H9 (cell line): Measurements from ENCODE around the gene PLEKHF1. TPM values are rescaled to one million over a fixed set of nuclear protein-coding genes. Genes with fewer than 3 reads are reported as not detected.

Experiments used
- DNase-seq: peaks from one replicate; pipeline ENCODE4 v3.0.0-alpha.2; 2017
- H2AFZ ChIP-seq: one replicate; pipeline ENCODE4 v1.6.1; 2013; ENCODE audit warnings: mild to moderate bottlenecking, low read length, control low read depth, moderate library complexity
- H2AK5ac ChIP-seq: 2 replicates; pipeline ENCODE4 v1.6.1; 2013; ENCODE audit warnings: low read length, control low read depth, mixed read lengths; ENCODE audit not compliant: insufficient read length
- H2BK120ac ChIP-seq: one replicate; pipeline ENCODE4 v1.6.1; 2013; ENCODE audit warnings: low read depth, mild to moderate bottlenecking, low read length, control low read depth, inconsistent platforms; ENCODE audit not compliant: poor library complexity, severe bottlenecking
- H2BK12ac ChIP-seq: 2 replicates; pipeline ENCODE4 v1.6.1; 2013; ENCODE audit warnings: low read length, control low read depth, mixed read lengths, low read depth; ENCODE audit not compliant: insufficient read length
- H2BK15ac ChIP-seq: 2 replicates; pipeline ENCODE4 v1.6.1; 2013; ENCODE audit warnings: low read depth, low read length, control low read depth
- H2BK20ac ChIP-seq: one replicate; pipeline ENCODE4 v1.6.1; 2013; ENCODE audit warnings: low read depth, mild to moderate bottlenecking, low read length, control low read depth, inconsistent platforms; ENCODE audit not compliant: poor library complexity, severe bottlenecking
- H2BK5ac ChIP-seq: 2 replicates; pipeline ENCODE4 v1.6.1; 2013; ENCODE audit warnings: low read length, control low read depth, mixed read lengths; ENCODE audit not compliant: insufficient read length
- H3K14ac ChIP-seq: 2 replicates; pipeline ENCODE4 v1.6.1; 2013; ENCODE audit warnings: low read length, control low read depth; ENCODE audit not compliant: insufficient read depth
- H3K18ac ChIP-seq: 2 replicates; pipeline ENCODE4 v1.6.1; 2013; ENCODE audit warnings: low read depth, mild to moderate bottlenecking, mixed read lengths, low read length, control low read depth; ENCODE audit not compliant: insufficient read length
- H3K23ac ChIP-seq: 2 replicates; pipeline ENCODE4 v1.6.1; 2013; ENCODE audit warnings: low read length, control low read depth, mixed read lengths, low read depth; ENCODE audit not compliant: insufficient read length
- H3K23me2 ChIP-seq: 2 replicates; pipeline ENCODE4 v1.6.1; 2013; ENCODE audit warnings: low read depth, mild to moderate bottlenecking, mixed read lengths, low read length, control low read depth; ENCODE audit not compliant: insufficient read length, poor library complexity, severe bottlenecking
- H3K27ac ChIP-seq: 2 replicates; pipeline ENCODE4 v1.5.1; 2013; ENCODE audit warnings: low read length, control low read depth, mixed read lengths, low read depth; ENCODE audit not compliant: insufficient read length
- H3K27me3 ChIP-seq: 2 replicates; pipeline ENCODE4 v1.6.1; 2013; ENCODE audit warnings: low read length, control low read depth, inconsistent platforms; ENCODE audit not compliant: insufficient read depth
- H3K4ac ChIP-seq: 2 replicates; pipeline ENCODE4 v1.6.1; 2013; ENCODE audit warnings: low read depth, mild to moderate bottlenecking, control low read depth, inconsistent platforms, low read length, moderate library complexity
- H3K4me1 ChIP-seq: 2 replicates; pipeline ENCODE4 v1.6.1; 2013; ENCODE audit warnings: low read length, control low read depth, inconsistent platforms; ENCODE audit not compliant: insufficient read depth
- H3K4me2 ChIP-seq: 2 replicates; pipeline ENCODE4 v1.6.1; 2013; ENCODE audit warnings: low read length, control low read depth, mixed read lengths; ENCODE audit not compliant: insufficient read length, insufficient read depth
- H3K56ac ChIP-seq: 2 replicates; pipeline ENCODE4 v1.6.1; 2013; ENCODE audit warnings: low read depth, mild to moderate bottlenecking, mixed read lengths, low read length, control low read depth; ENCODE audit not compliant: insufficient read length
- H3K79me1 ChIP-seq: 2 replicates; pipeline ENCODE4 v1.6.1; 2013; ENCODE audit warnings: low read depth, mild to moderate bottlenecking, moderate library complexity, low read length, control low read depth, inconsistent platforms; ENCODE audit not compliant: insufficient read depth, poor library complexity, severe bottlenecking
- H3K79me2 ChIP-seq: 2 replicates; pipeline ENCODE4 v1.6.1; 2013; ENCODE audit warnings: low read length, control low read depth, inconsistent platforms; ENCODE audit not compliant: insufficient read depth
- H3K9ac ChIP-seq: 2 replicates; pipeline ENCODE4 v1.6.1; 2013; ENCODE audit warnings: low read length, control low read depth, mixed read lengths; ENCODE audit not compliant: insufficient read length; ENCODE audit errors: extremely low read depth
- H3K9me3 ChIP-seq: one replicate; pipeline ENCODE4 v1.6.1; 2013; ENCODE audit warnings: low read depth, low read length, inconsistent platforms; ENCODE audit not compliant: control insufficient read depth
- H3T11ph ChIP-seq: one replicate; pipeline ENCODE4 v1.6.1; 2013; ENCODE audit warnings: mild to moderate bottlenecking, low read length, control low read depth, inconsistent platforms
- H4K20me1 ChIP-seq: one replicate; pipeline ENCODE4 v1.6.1; 2013; ENCODE audit not compliant: control insufficient read depth, insufficient read length, insufficient read depth
- H4K5ac ChIP-seq: 2 replicates; pipeline ENCODE4 v1.6.1; 2013; ENCODE audit warnings: low read depth, mild to moderate bottlenecking, mixed read lengths, low read length, control low read depth; ENCODE audit not compliant: insufficient read length
- H4K8ac ChIP-seq: replicated peaks from 2 replicates; pipeline ENCODE4 v1.6.1; 2013; ENCODE audit warnings: low read length, control low read depth, mixed read lengths, low read depth; ENCODE audit not compliant: insufficient read length
- H4K91ac ChIP-seq: 2 replicates; pipeline ENCODE4 v1.6.1; 2013; ENCODE audit warnings: low read depth, mild to moderate bottlenecking, moderate library complexity, mixed read lengths, low read length, control low read depth; ENCODE audit not compliant: insufficient read length
- H3K27ac Mint-ChIP-seq, 3 experiments: 2 replicates in 2 of 3; 3 replicates in 1 of 3; pipeline ENCODE4 v1.8.0; 2020 to 2021; ENCODE audit warnings: mixed read lengths in 3 of 3, mild to moderate bottlenecking in 1 of 3, moderate library complexity in 1 of 3
- H3K27me3 Mint-ChIP-seq: 2 replicates; pipeline ENCODE4 v1.8.0; 2021; ENCODE audit warnings: low read depth, mild to moderate bottlenecking, moderate library complexity, mixed read lengths
- H3K36me3 Mint-ChIP-seq, 3 experiments: 2 replicates in 2 of 3; 3 replicates in 1 of 3; pipeline ENCODE4 v1.8.0; 2020 to 2021; ENCODE audit warnings: low read depth in 3 of 3, mixed read lengths in 3 of 3; ENCODE audit not compliant: insufficient read depth in 1 of 3
- H3K4me1 Mint-ChIP-seq, 2 experiments: 2 replicates each; pipeline ENCODE4 v1.8.0; 2020; ENCODE audit warnings: mixed read lengths in 2 of 2
- H3K4me3 Mint-ChIP-seq, 2 experiments: 2 replicates in 1 of 2; 3 replicates in 1 of 2; pipeline ENCODE4 v1.8.0; 2020 to 2021; ENCODE audit warnings: mild to moderate bottlenecking in 2 of 2, mixed read lengths in 2 of 2, moderate library complexity in 1 of 2
- H3K9me3 Mint-ChIP-seq, 2 experiments: 2 replicates in 1 of 2; 3 replicates in 1 of 2; pipeline ENCODE4 v1.8.0; 2020; ENCODE audit warnings: mild to moderate bottlenecking in 2 of 2, mixed read lengths in 2 of 2, moderate library complexity in 1 of 2
- WGBS: extraction: QIAGEN DNeasy Blood & Tissue Kit; methylation state at CpG from one replicate; pipeline ENCODE4 v1.1.7; 2013; ENCODE audit warnings: missing lambda C conversion rate, low lambda C conversion rate, mixed read lengths; ENCODE audit not compliant: insufficient read length; ENCODE audit errors: extremely low coverage; 5-methylcytosine and 5-hydroxymethylcytosine counted together
- total RNA-seq: library from RNA; stranded (reverse); gene quantifications from 2 replicates; pipeline ENCODE4 v1.2.1, GENCODE V29; 2021
- TF ChIP-seq, protein P1 (sequence below): fragments of 200-600 bp; sonication (generic); conservative IDR thresholded peaks from 3 replicates; pipeline ENCODE4 v1.8.0; 2021; ENCODE audit warnings: antibody characterized with exemption, mild to moderate bottlenecking

Gene PLEKHF1
- total RNA-seq, 1 experiment from 2014 or later: 4.9 TPM

DNA sequence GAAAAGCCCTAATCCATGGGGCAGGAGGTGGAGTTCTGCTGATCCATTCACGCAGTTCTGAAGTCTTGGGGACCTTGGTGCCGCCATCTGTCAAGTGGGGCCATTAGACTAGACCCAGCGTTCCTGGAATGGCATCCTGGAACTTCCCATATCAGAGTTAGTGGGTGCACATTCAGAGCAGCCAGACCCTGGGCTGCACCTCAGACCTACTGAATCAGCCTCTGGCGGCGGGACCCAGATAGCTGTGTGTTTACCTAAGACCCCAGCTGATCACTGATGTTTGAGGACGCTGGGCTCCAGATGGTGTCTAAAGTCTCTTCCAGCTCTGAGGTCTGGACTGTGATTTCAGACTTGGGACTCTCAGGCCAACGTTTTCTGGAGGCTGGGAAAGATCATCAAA lies 46.4 kb upstream of the PLEKHF1 start:
- H4K8ac ChIP-seq: no peak overlapping the region
- Mint-ChIP-seq H3K4me1 (peaks cover 0 to 4% of the 10 kb centered on the region in 2 experiments; a peak in 1 of 4 replicates), H3K27ac (no peak overlapping the region), H3K4me3 (no peak overlapping the region), H3K27me3 (no peaks in the 10 kb centered on the region; the same call in 1 of the 2 replicates), H3K36me3 (peaks cover 10 to 18% (median 13%) of the 10 kb centered on the region in 3 experiments), H3K9me3 (no peaks in the 10 kb centered on the region)
- H3K9ac ChIP-seq: no peak overlapping the region
- H3K56ac ChIP-seq: no peak overlapping the region
- H2AK5ac ChIP-seq: no peak overlapping the region
- H4K5ac ChIP-seq: no peak overlapping the region
- no peak overlapping the region for H2BK20ac ChIP-seq
- no peak overlapping the region for H3K4me2 ChIP-seq
- no peak overlapping the region for H2BK120ac ChIP-seq
- no peak overlapping the region for H3K18ac ChIP-seq
- H3K9me3 ChIP-seq: no peaks in the 10 kb centered on the region
- H3K27ac ChIP-seq: no peak overlapping the region
- DNase-seq: no peak
- no peaks in the 10 kb centered on the region for H3K4me1 ChIP-seq
- WGBS: no CpG with 5 or more reads among the region's 7 CpGs
- no peak overlapping the region for H3K14ac ChIP-seq
- H2BK12ac ChIP-seq: no peak overlapping the region
- TF ChIP-seq, protein P1, sequence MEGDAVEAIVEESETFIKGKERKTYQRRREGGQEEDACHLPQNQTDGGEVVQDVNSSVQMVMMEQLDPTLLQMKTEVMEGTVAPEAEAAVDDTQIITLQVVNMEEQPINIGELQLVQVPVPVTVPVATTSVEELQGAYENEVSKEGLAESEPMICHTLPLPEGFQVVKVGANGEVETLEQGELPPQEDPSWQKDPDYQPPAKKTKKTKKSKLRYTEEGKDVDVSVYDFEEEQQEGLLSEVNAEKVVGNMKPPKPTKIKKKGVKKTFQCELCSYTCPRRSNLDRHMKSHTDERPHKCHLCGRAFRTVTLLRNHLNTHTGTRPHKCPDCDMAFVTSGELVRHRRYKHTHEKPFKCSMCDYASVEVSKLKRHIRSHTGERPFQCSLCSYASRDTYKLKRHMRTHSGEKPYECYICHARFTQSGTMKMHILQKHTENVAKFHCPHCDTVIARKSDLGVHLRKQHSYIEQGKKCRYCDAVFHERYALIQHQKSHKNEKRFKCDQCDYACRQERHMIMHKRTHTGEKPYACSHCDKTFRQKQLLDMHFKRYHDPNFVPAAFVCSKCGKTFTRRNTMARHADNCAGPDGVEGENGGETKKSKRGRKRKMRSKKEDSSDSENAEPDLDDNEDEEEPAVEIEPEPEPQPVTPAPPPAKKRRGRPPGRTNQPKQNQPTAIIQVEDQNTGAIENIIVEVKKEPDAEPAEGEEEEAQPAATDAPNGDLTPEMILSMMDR: no peak
- no peaks in the 10 kb centered on the region for H4K20me1 ChIP-seq
- H2BK5ac ChIP-seq: no peak overlapping the region
- no peaks in the 10 kb centered on the region for H3K79me1 ChIP-seq
- no peaks in the 10 kb centered on the region for H3K79me2 ChIP-seq
- no peak overlapping the region for H3K4ac ChIP-seq
- no peak overlapping the region for H2AFZ ChIP-seq
- no peak overlapping the region for H4K91ac ChIP-seq
- no peak overlapping the region for H2BK15ac ChIP-seq
- no peaks in the 10 kb centered on the region for H3K23me2 ChIP-seq
- no peak overlapping the region for H3T11ph ChIP-seq
- H3K27me3 ChIP-seq: no peaks in the 10 kb centered on the region
- H3K23ac ChIP-seq: no peak overlapping the region
